Nephron (organoid): ENCODE results near the gene ARHGEF10L.

Experiments
- H3K27ac Mint-ChIP-seq, 3 experiments: 2 replicates each; pipeline ENCODE4 v1.8.0; 2020; ENCODE audit warnings: mixed read lengths in 3 of 3, mild to moderate bottlenecking in 2 of 3, moderate library complexity in 1 of 3
- H3K27me3 Mint-ChIP-seq: 2 replicates; pipeline ENCODE4 v1.8.0; 2021; ENCODE audit warnings: low read depth, mild to moderate bottlenecking, moderate library complexity, mixed read lengths
- H3K36me3 Mint-ChIP-seq: 2 replicates; pipeline ENCODE4 v1.8.0; 2020; ENCODE audit warnings: low read depth, mixed read lengths
- H3K4me1 Mint-ChIP-seq: 2 replicates; pipeline ENCODE4 v1.8.0; 2020; ENCODE audit warnings: mixed read lengths
- H3K4me3 Mint-ChIP-seq, 3 experiments: 2 replicates each; pipeline ENCODE4 v1.8.0; 2020; ENCODE audit warnings: mild to moderate bottlenecking in 3 of 3, mixed read lengths in 3 of 3, moderate library complexity in 2 of 3
- H3K9me3 Mint-ChIP-seq: 2 replicates; pipeline ENCODE4 v1.8.0; 2020; ENCODE audit warnings: mixed read lengths
- CTCF ChIP-seq, 3 experiments: fragments of 200-600 bp; sonication (generic); IDR thresholded peaks; one replicate each; pipeline ENCODE4 v1.5.0; 2021; ENCODE audit warnings: antibody characterized with exemption in 3 of 3; ENCODE audit not compliant: unreplicated experiment in 3 of 3

ARHGEF10L gene

GRCh38 chr1:17687145-17687544, 147.6 kb downstream of the ARHGEF10L start:
- no peak overlapping the region for H3K4me3 Mint-ChIP-seq
- peaks cover 28% of the 10 kb centered on the region for H3K36me3 Mint-ChIP-seq
- H3K9me3 Mint-ChIP-seq, result no peaks in the 10 kb centered on the region
- H3K27me3 Mint-ChIP-seq, result peaks cover 18% of the 10 kb centered on the region
- H3K4me1 Mint-ChIP-seq, result peaks cover 49% of the 10 kb centered on the region
- no peak overlapping the region for H3K27ac Mint-ChIP-seq
- TF ChIP-seq CTCF (IDR thresholded peaks at IDR 0.05; ENCODE audit: unreplicated experiment in 3 of 3), result no peak

GRCh38 chr1:17688217-17688810, 148.8 kb downstream of the ARHGEF10L start:
- Mint-ChIP-seq H3K36me3 (peaks cover 32% of the 10 kb centered on the region), H3K27ac (no peak overlapping the region), H3K4me1 (peaks cover 52% of the 10 kb centered on the region), H3K4me3 (no peak overlapping the region), H3K9me3 (no peaks in the 10 kb centered on the region), H3K27me3 (peaks cover 16% of the 10 kb centered on the region)
- no peak for TF ChIP-seq CTCF (IDR thresholded peaks at IDR 0.05; ENCODE audit: unreplicated experiment in 3 of 3)

- Mint-ChIP-seq H3K4me1 (peaks cover 52% of the 10 kb centered on the region), H3K36me3 (peaks cover 32% of the 10 kb centered on the region), H3K4me3 (no peak overlapping the region), H3K27me3 (peaks cover 13% of the 10 kb centered on the region), H3K27ac (no peak overlapping the region), H3K9me3 (no peaks in the 10 kb centered on the region)
- no peak for TF ChIP-seq CTCF (IDR thresholded peaks at IDR 0.05; ENCODE audit: unreplicated experiment in 3 of 3)
Observed at GRCh38 chr1:17689011-17689410, 149.5 kb downstream of the ARHGEF10L start.

- peaks cover 30% of the 10 kb centered on the region for H3K36me3 Mint-ChIP-seq
- peak overlapping the region in 1 of 3 experiments; percentile 4 for H3K4me3 Mint-ChIP-seq
- H3K27ac Mint-ChIP-seq, result peak overlapping the region; percentile 8 to 63 (median 15)
- TF ChIP-seq CTCF (IDR thresholded peaks at IDR 0.05; ENCODE audit: unreplicated experiment in 3 of 3), result no peak
- H3K27me3 Mint-ChIP-seq, result peaks cover 6% of the 10 kb centered on the region
- H3K9me3 Mint-ChIP-seq, result no peaks in the 10 kb centered on the region
- peaks cover 41% of the 10 kb centered on the region for H3K4me1 Mint-ChIP-seq
Observed at GRCh38 chr1:17690906-17691634, 151.6 kb downstream of the ARHGEF10L start.

- peaks cover 38% of the 10 kb centered on the region for H3K4me1 Mint-ChIP-seq
- H3K36me3 Mint-ChIP-seq, result peaks cover 20% of the 10 kb centered on the region
- H3K27ac Mint-ChIP-seq, result peak overlapping the region in 1 of 3 experiments; percentile 38
- H3K27me3 Mint-ChIP-seq, result peaks cover 6% of the 10 kb centered on the region
- no peak for TF ChIP-seq CTCF (IDR thresholded peaks at IDR 0.05; ENCODE audit: unreplicated experiment in 3 of 3)
- peak overlapping the region in 1 of 3 experiments; percentile 4 for H3K4me3 Mint-ChIP-seq
- H3K9me3 Mint-ChIP-seq, result no peaks in the 10 kb centered on the region
Observed at GRCh38 chr1:17692645-17693044, 153.1 kb downstream of the ARHGEF10L start.
